Glutamatergic neuron (in vitro differentiated cells): ENCODE data around the gene ACCSL. TPM values are rescaled to one million over a fixed set of nuclear protein-coding genes. Genes with fewer than 3 reads are reported as not detected.

Source experiments
- DNase-seq: peaks from one replicate; pipeline ENCODE4 v3.0.0; 2022
- H3K27ac Mint-ChIP-seq: one replicate; pipeline ENCODE4 v1.8.0; 2020; ENCODE audit warnings: mild to moderate bottlenecking, mixed read lengths, inconsistent platforms; ENCODE audit not compliant: unreplicated experiment
- H3K27me3 Mint-ChIP-seq: one replicate; pipeline ENCODE4 v1.8.0; 2020; ENCODE audit warnings: mild to moderate bottlenecking, moderate library complexity, mixed read lengths, inconsistent platforms; ENCODE audit not compliant: unreplicated experiment
- H3K36me3 Mint-ChIP-seq: one replicate; pipeline ENCODE4 v1.8.0; 2020; ENCODE audit warnings: mild to moderate bottlenecking, mixed read lengths, inconsistent platforms; ENCODE audit not compliant: unreplicated experiment
- H3K4me1 Mint-ChIP-seq: one replicate; pipeline ENCODE4 v1.8.0; 2020; ENCODE audit warnings: mild to moderate bottlenecking, low read depth, mixed read lengths, inconsistent platforms; ENCODE audit not compliant: unreplicated experiment
- H3K4me3 Mint-ChIP-seq: one replicate; pipeline ENCODE4 v1.8.0; 2020; ENCODE audit warnings: mild to moderate bottlenecking, mixed read lengths, inconsistent platforms; ENCODE audit not compliant: unreplicated experiment
- H3K9me3 Mint-ChIP-seq: one replicate; pipeline ENCODE4 v1.8.0; 2020; ENCODE audit warnings: mild to moderate bottlenecking, moderate library complexity, mixed read lengths, inconsistent platforms; ENCODE audit not compliant: unreplicated experiment
- CTCF ChIP-seq: fragments of 200-600 bp; sonication (generic); IDR thresholded peaks from one replicate; pipeline ENCODE4 v1.5.0; 2021; ENCODE audit not compliant: partially characterized antibody, unreplicated experiment
- total RNA-seq: library from RNA; stranded (reverse); fragmentation: NEBNext Ultra II Directional; extraction: Animal tissue kit (Norgen Biotek cat#: 25700); gene quantifications from one replicate; pipeline ENCODE4 v1.2.1, GENCODE V29; 2021; ENCODE audit not compliant: unreplicated experiment

ACCSL gene
- total RNA-seq, 1 donor from 2014 or later = not detected

GRCh38 chr11:44051171-44051570, 3.4 kb downstream of the ACCSL start:
- no peak for TF ChIP-seq CTCF
- Mint-ChIP-seq H3K4me1 (no peaks in the 10 kb centered on the region), H3K27ac (no peak overlapping the region), H3K9me3 (no peaks in the 10 kb centered on the region), H3K27me3 (no peaks in the 10 kb centered on the region), H3K36me3 (no peaks in the 10 kb centered on the region), H3K4me3 (no peak overlapping the region)
- no peak for DNase-seq

GRCh38 chr11:44057340-44057739, 9.6 kb downstream of the ACCSL start:
- Mint-ChIP-seq H3K4me1 (peaks cover 6% of the 10 kb centered on the region), H3K9me3 (no peaks in the 10 kb centered on the region), H3K27me3 (peaks cover 2% of the 10 kb centered on the region), H3K36me3 (no peaks in the 10 kb centered on the region), H3K27ac (no peak overlapping the region), H3K4me3 (no peak overlapping the region)
- TF ChIP-seq CTCF = no peak
- no peak for DNase-seq

- Mint-ChIP-seq H3K9me3 (no peaks in the 10 kb centered on the region), H3K4me1 (peaks cover 15% of the 10 kb centered on the region), H3K36me3 (no peaks in the 10 kb centered on the region), H3K27me3 (peaks cover 4% of the 10 kb centered on the region), H3K4me3 (no peak overlapping the region), H3K27ac (no peak overlapping the region)
- no peak for DNase-seq
- no peak for TF ChIP-seq CTCF
Measured at GRCh38 chr11:44058275-44058674, 10.5 kb downstream of the ACCSL start.

- Mint-ChIP-seq H3K27ac (peak overlapping the region; percentile 87), H3K4me1 (peaks cover 33% of the 10 kb centered on the region), H3K36me3 (no peaks in the 10 kb centered on the region), H3K27me3 (peaks cover 9% of the 10 kb centered on the region), H3K4me3 (peak overlapping the region; percentile 87), H3K9me3 (peaks cover 3% of the 10 kb centered on the region)
- no peak for TF ChIP-seq CTCF
- no peak for DNase-seq
Measured at GRCh38 chr11:44065161-44065661, 17.4 kb downstream of the ACCSL start.

- peak; percentile 92 for DNase-seq
- H3K27ac Mint-ChIP-seq = peak within 1 kb of the TSS; percentile 87
- H3K4me1 Mint-ChIP-seq = peaks cover 33% of the 10 kb centered on the region
- peak within 1 kb of the TSS; percentile 87 for H3K4me3 Mint-ChIP-seq
- peaks cover 9% of the 10 kb centered on the region for H3K27me3 Mint-ChIP-seq
- peak; percentile 76 for TF ChIP-seq CTCF
- H3K36me3 Mint-ChIP-seq = no peaks in the 10 kb centered on the region
- peaks cover 3% of the 10 kb centered on the region for H3K9me3 Mint-ChIP-seq
Measured at GRCh38 chr11:44065841-44066731, 18.3 kb downstream of the ACCSL start, which contains the start of gene ACCS. Gene ACCS (plus strand): TSS chr11:44066270. CDS start chr11:44067628, 1,358 bp downstream.
